GM23338 (cell line): ENCODE data around the gene CACNA2D3. TPM values are rescaled to one million over a fixed set of nuclear protein-coding genes. Genes with fewer than 3 reads are reported as not detected.

Experiments
- ATAC-seq: fragments of 200-7000 bp; cut with Tn5 transposase; 3 replicates; pipeline ENCODE4 v1.9.1; 2020
- DNase-seq: peaks from one replicate; pipeline ENCODE4 v3.0.0-alpha.2; 2015; ENCODE audit warnings: low spot score
- H2AFZ ChIP-seq: fragments of 200-600 bp; sonication (generic); 2 replicates; pipeline ENCODE4 v1.8.0; 2016; ENCODE audit warnings: antibody characterized with exemption, mild to moderate bottlenecking, moderate library complexity
- H3F3A ChIP-seq: fragments of 200-600 bp; sonication (generic); replicated peaks from 2 replicates; pipeline ENCODE4 v1.8.0; 2017; ENCODE audit warnings: antibody characterized with exemption, mixed run types, low read depth
- H3K27ac ChIP-seq: fragments of 200-600 bp; sonication (generic); 2 replicates; pipeline ENCODE4 v1.6.1; 2016; ENCODE audit warnings: low read depth
- H3K27me3 ChIP-seq: fragments of 200-600 bp; sonication (generic); 2 replicates; pipeline ENCODE4 v1.8.0; 2016; ENCODE audit warnings: mild to moderate bottlenecking, mixed run types, moderate library complexity; ENCODE audit not compliant: insufficient read depth
- H3K36me3 ChIP-seq: fragments of 200-600 bp; sonication (generic); 2 replicates; pipeline ENCODE4 v1.8.0; 2016; ENCODE audit warnings: mild to moderate bottlenecking; ENCODE audit not compliant: insufficient read depth
- H3K4me1 ChIP-seq: fragments of 200-600 bp; sonication (generic); 2 replicates; pipeline ENCODE4 v1.8.0; 2016; ENCODE audit warnings: mild to moderate bottlenecking, moderate library complexity; ENCODE audit not compliant: insufficient read depth
- H3K4me2 ChIP-seq: fragments of 200-600 bp; sonication (generic); 2 replicates; pipeline ENCODE4 v1.7.1; 2017; ENCODE audit warnings: mixed run types
- H3K4me3 ChIP-seq: fragments of 200-600 bp; sonication (generic); 2 replicates; pipeline ENCODE4 v1.6.1; 2016; ENCODE audit warnings: mixed run types
- H3K79me2 ChIP-seq: fragments of 200-600 bp; sonication (generic); replicated peaks from 2 replicates; pipeline ENCODE4 v1.8.0; 2017; ENCODE audit warnings: mild to moderate bottlenecking; ENCODE audit not compliant: insufficient read depth
- H3K9me2 ChIP-seq: fragments of 200-600 bp; sonication (generic); 2 replicates; pipeline ENCODE4 v1.8.0; 2017; ENCODE audit not compliant: insufficient read depth
- H4K20me1 ChIP-seq: fragments of 200-600 bp; sonication (generic); replicated peaks from 2 replicates; pipeline ENCODE4 v1.8.0; 2017; ENCODE audit warnings: mild to moderate bottlenecking; ENCODE audit not compliant: insufficient read depth
- H3K27ac Mint-ChIP-seq: 2 replicates; pipeline ENCODE4 v1.8.0; 2020; ENCODE audit warnings: inconsistent platforms, mild to moderate bottlenecking, moderate library complexity, mixed read lengths
- H3K27me3 Mint-ChIP-seq: 3 replicates; pipeline ENCODE4 v1.8.0; 2022; ENCODE audit warnings: low read depth, mild to moderate bottlenecking, moderate library complexity, mixed read lengths, inconsistent platforms; ENCODE audit not compliant: insufficient read depth, poor library complexity
- H3K36me3 Mint-ChIP-seq: 3 replicates; pipeline ENCODE4 v1.8.0; 2021; ENCODE audit warnings: low read depth, mild to moderate bottlenecking, inconsistent platforms, moderate library complexity, mixed read lengths
- H3K4me1 Mint-ChIP-seq: 3 replicates; pipeline ENCODE4 v1.8.0; 2020; ENCODE audit warnings: mild to moderate bottlenecking, inconsistent platforms, mixed read lengths
- H3K4me3 Mint-ChIP-seq: 3 replicates; pipeline ENCODE4 v1.8.0; 2021; ENCODE audit warnings: moderate library complexity, mild to moderate bottlenecking, inconsistent platforms, mixed read lengths
- H3K9me3 Mint-ChIP-seq: 3 replicates; pipeline ENCODE4 v1.8.0; 2020; ENCODE audit warnings: moderate library complexity, mild to moderate bottlenecking, inconsistent platforms, mixed read lengths
- CREB1 ChIP-seq: fragments of 250-450 bp; sonication (Bioruptor Pico); IDR thresholded peaks from 2 replicates; pipeline ENCODE4 v1.5.0; 2020; ENCODE audit warnings: low read depth, mild to moderate bottlenecking, moderate library complexity
- EZH2 ChIP-seq: fragments of 200-600 bp; sonication (generic); IDR thresholded peaks from one replicate; pipeline ENCODE4 v1.8.0; 2017; ENCODE audit warnings: antibody characterized with exemption, mild to moderate bottlenecking, low read depth; ENCODE audit not compliant: unreplicated experiment
- EZH2phosphoT487 ChIP-seq: fragments of 200-600 bp; sonication (generic); IDR thresholded peaks from one replicate; pipeline ENCODE4 v1.8.1; 2018; ENCODE audit warnings: antibody characterized with exemption; ENCODE audit not compliant: unreplicated experiment
- POLR2AphosphoS5 ChIP-seq: IDR thresholded peaks from 2 replicates; pipeline ENCODE4 v1.6.1; 2016; ENCODE audit warnings: antibody characterized with exemption, low read depth
- STAT1 ChIP-seq: IDR thresholded peaks from one replicate; pipeline ENCODE4 v1.6.1; 2016; ENCODE audit warnings: antibody characterized with exemption; ENCODE audit not compliant: unreplicated experiment
- ZNF114 ChIP-seq: fragments of 250-450 bp; sonication (Bioruptor Pico); IDR thresholded peaks from 2 replicates; pipeline ENCODE4 v1.5.0; 2020; ENCODE audit warnings: mild to moderate bottlenecking, moderate library complexity
- ZNF462 ChIP-seq: fragments of 250-450 bp; sonication (Bioruptor Pico); IDR thresholded peaks from 2 replicates; pipeline ENCODE4 v1.5.0; 2020; ENCODE audit warnings: mild to moderate bottlenecking, moderate library complexity
- polyA plus RNA-seq: library from polyadenylated mRNA; unstranded; fragments of >200 nt; fragmentation: Nextera tagmentation; extraction: Ambion mirVana; gene quantifications from 2 replicates; pipeline ENCODE4 v1.2.1, GENCODE V29; 2016
- total RNA-seq: library from RNA; depleted of rRNA; stranded (reverse); fragments of >200 nt; shearing (Covaris generic); gene quantifications from 2 replicates; pipeline ENCODE4 v1.2.3, GENCODE V29; 2014

Gene CACNA2D3
- total and polyA plus RNA-seq, 2 experiments from 2014 or later, result 2.2 to 2.3 TPM

- TF ChIP-seq ZNF114 (CRISPR knock-in tag) (no peak), ZNF462 (no peak), EZH2phosphoT487 (no peak), STAT1 (no peak), POLR2AphosphoS5 (no peak), CREB1 (CRISPR knock-in tag) (no peak), EZH2 (no peak)
Measured at GRCh38 chr3:54196360-54196991, 74.1 kb downstream of the CACNA2D3 start (continued).

DNA sequence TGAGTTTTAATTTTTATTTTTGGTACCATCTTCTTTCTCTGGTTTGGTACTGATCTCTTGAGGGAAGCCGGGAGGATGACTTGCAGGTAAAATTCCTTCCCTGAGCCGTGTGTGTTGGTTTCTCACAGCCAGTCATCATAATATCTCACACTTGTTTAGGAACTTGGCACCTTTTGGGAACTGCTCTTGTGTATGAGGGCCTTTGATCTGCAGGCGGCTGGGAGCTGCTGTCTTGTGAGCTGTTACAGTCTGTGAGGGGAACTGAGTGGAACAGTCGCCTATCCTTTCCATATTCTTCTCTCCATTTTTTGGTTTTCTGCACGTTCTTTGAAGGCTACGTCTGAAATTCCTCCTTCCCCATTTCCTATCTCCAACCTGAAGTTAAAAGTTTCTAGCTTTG is 75.2 kb downstream of the CACNA2D3 start:
- Mint-ChIP-seq H3K27me3 (peaks cover 3% of the 10 kb centered on the region), H3K27ac (no peak overlapping the region), H3K4me1 (peaks cover 18% of the 10 kb centered on the region), H3K36me3 (no peaks in the 10 kb centered on the region), H3K4me3 (no peak overlapping the region), H3K9me3 (no peaks in the 10 kb centered on the region; the same call in 2 of the 3 replicates)
- DNase-seq, result no peak
- no peaks in the 10 kb centered on the region for H3K79me2 ChIP-seq
- ATAC-seq, result no peak
- no peak overlapping the region for H3K4me3 ChIP-seq
- H4K20me1 ChIP-seq, result no peaks in the 10 kb centered on the region
- H3K27ac ChIP-seq, result no peak overlapping the region
- no peaks in the 10 kb centered on the region for H3K36me3 ChIP-seq
- no peak overlapping the region for H2AFZ ChIP-seq
- H3K27me3 ChIP-seq, result no peaks in the 10 kb centered on the region
- no peak overlapping the region for H3K4me2 ChIP-seq
- H3F3A ChIP-seq, result no peaks in the 10 kb centered on the region
- peaks cover 13% of the 10 kb centered on the region for H3K4me1 ChIP-seq
- H3K9me2 ChIP-seq, result 0 out of 2 replicates have a peak, but pooled peaks cover 3% of the 10 kb centered on the region
- TF ChIP-seq EZH2 (no peak), STAT1 (no peak), POLR2AphosphoS5 (no peak), ZNF462 (no peak)
